Measurements from ENCODE around the gene DHX35.
A peak's percentile ranks its signal among the peaks of the same experiment; 100 is the strongest.

Gene DHX35

GRCh38 chr20:39048000-39048696 lies 86.0 kb downstream of the DHX35 start:
- Histone ChIP-seq H3K27ac (ENCODE audit: low read length) (no peak overlapping the region), H3K9me3 (ENCODE audit: insufficient read depth, low read depth, low read length) (no peaks in the 10 kb centered on the region), H3K36me3 (ENCODE audit: insufficient read depth, low read depth, low read length) (peaks cover 2% of the 10 kb centered on the region; the same call in 1 of the 2 replicates), H3K27me3 (ENCODE audit: insufficient read depth, low read length) (peaks cover 24% of the 10 kb centered on the region), H3K4me1 (ENCODE audit: insufficient read depth, low read length) (no peaks in the 10 kb centered on the region), H3K4me3 (ENCODE audit: low read length) (no peak overlapping the region), H3K9ac (ENCODE audit: low read depth, low read length) (no peak overlapping the region)

DNA sequence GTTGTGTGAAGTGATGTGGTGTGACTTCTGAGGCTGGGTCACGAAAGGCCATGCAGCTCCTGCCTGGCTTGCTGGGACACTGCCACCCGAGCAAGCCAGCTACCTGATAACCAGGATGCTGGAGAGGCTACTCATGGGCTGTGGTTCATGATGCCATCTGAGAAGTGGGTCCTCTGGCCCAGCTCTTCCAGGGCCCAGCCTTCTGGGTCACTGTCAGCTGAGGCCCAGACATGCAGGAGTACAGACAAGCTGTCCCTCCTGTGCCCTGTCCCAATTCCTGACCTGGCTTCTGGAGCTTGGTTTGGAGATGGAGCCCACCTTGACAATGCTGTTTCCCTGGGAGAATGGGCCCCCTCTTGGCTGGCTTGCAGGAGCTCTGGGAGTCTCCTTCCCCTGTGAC lies 87.0 kb downstream of the DHX35 start:
- Histone ChIP-seq H3K27ac (ENCODE audit: low read length) (no peak overlapping the region), H3K9ac (ENCODE audit: low read depth, low read length) (no peak overlapping the region), H3K36me3 (ENCODE audit: insufficient read depth, low read depth, low read length) (no peaks in the 10 kb centered on the region), H3K9me3 (ENCODE audit: insufficient read depth, low read depth, low read length) (no peaks in the 10 kb centered on the region), H3K4me3 (ENCODE audit: low read length) (no peak overlapping the region), H3K27me3 (ENCODE audit: insufficient read depth, low read length) (peaks cover 24% of the 10 kb centered on the region), H3K4me1 (ENCODE audit: insufficient read depth, low read length) (no peaks in the 10 kb centered on the region)

DNA sequence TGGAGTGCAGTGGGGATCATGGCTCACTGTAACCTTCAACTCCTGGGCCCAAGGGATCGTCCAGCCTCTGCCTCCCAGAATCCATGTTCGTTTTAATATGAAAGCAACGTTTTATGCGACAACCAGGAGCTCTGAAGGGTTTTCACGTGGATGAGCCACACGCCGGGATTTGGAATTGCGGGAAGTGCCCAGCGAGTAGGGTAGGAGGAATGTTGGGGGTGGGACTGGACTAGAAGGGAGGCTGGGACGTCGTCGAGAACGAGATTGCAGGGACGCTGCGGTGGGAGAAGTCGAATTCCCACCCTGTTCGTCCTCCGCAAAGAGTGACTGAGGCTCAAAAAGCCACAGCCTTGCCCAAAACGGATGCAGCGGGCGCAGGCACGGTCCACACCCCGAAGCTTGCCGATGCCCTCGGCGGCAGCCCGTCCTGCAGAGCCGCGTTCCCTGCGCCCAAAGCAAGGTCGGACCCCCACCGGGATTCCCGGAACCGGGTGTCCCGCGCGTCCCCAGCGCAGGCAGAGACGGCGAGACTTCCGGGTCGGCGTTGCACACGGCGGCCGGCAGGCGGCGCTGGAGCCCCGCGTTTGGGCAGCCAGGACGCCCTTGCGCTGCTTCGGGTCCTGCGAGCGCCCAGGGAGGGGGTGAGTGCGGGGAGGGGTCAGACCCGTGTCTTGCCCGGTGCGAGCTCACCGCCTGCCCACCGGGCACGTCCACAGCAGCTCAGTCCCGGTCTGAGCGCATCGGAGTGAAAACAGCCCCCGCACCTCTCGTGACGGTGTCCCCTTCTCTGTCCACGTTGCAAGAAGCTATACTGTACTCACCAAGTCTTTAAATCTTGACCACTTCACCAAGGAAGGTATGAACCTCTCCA lies 87.8 kb downstream of the DHX35 start:
- no peak overlapping the region for H3K27ac ChIP-seq (ENCODE audit: low read length)
- no peaks in the 10 kb centered on the region for H3K36me3 ChIP-seq (ENCODE audit: insufficient read depth, low read depth, low read length)
- H3K4me3 ChIP-seq (ENCODE audit: low read length), result peak overlapping the region; percentile 89
- H3K27me3 ChIP-seq (ENCODE audit: insufficient read depth, low read length), result peaks cover 24% of the 10 kb centered on the region
- no peaks in the 10 kb centered on the region for H3K4me1 ChIP-seq (ENCODE audit: insufficient read depth, low read length)
- peak overlapping the region; percentile 82 for H3K9ac ChIP-seq (ENCODE audit: low read depth, low read length)
- no peaks in the 10 kb centered on the region for H3K9me3 ChIP-seq (ENCODE audit: insufficient read depth, low read depth, low read length)

DNA sequence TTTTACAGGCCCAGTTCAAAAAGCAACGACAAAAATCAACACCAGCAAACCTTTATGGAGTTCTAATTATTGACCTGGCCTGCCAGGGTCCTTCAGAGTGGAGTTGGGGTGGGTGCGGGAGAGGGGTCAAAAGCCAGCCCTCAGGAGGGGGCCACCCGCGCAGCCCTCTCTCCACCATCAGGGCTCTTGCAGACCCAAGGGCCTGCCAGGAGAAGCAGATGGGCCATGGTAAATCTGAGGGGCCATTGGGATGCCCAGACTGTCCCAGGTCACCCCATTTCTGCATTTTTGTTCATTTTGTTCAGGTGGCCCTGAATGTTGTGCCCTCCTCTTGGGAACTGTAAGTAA lies 88.4 kb downstream of the DHX35 start:
- Histone ChIP-seq H3K9ac (ENCODE audit: low read depth, low read length) (peak overlapping the region; percentile 40; the same call in 1 of the 2 replicates), H3K36me3 (ENCODE audit: insufficient read depth, low read depth, low read length) (no peaks in the 10 kb centered on the region), H3K4me3 (ENCODE audit: low read length) (peak overlapping the region; percentile 89), H3K27me3 (ENCODE audit: insufficient read depth, low read length) (peaks cover 24% of the 10 kb centered on the region), H3K27ac (ENCODE audit: low read length) (no peak overlapping the region), H3K4me1 (ENCODE audit: insufficient read depth, low read length) (no peaks in the 10 kb centered on the region), H3K9me3 (ENCODE audit: insufficient read depth, low read depth, low read length) (no peaks in the 10 kb centered on the region)

DNA sequence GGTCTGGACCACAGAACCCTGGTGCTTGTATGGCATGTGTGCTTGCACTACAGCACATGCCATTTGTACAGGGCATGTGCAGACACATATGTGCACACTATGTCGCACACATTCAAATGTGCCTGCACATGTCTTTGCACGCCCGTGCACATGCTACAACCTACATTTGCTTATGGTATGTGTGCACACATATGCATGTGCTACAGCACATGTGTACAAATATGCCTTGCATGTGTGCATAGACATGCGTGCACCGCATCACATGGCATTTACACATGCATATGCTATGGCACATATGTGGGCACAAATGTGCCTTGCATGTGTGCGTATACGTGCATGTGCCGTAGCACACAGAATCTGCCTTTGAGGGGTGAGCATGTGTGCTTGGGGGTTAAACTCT lies 90.5 kb downstream of the DHX35 start:
- Histone ChIP-seq H3K4me3 (ENCODE audit: low read length) (no peak overlapping the region), H3K27me3 (ENCODE audit: insufficient read depth, low read length) (peaks cover 24% of the 10 kb centered on the region), H3K4me1 (ENCODE audit: insufficient read depth, low read length) (no peaks in the 10 kb centered on the region), H3K36me3 (ENCODE audit: insufficient read depth, low read depth, low read length) (no peaks in the 10 kb centered on the region), H3K9ac (ENCODE audit: low read depth, low read length) (no peak overlapping the region), H3K27ac (ENCODE audit: low read length) (no peak overlapping the region), H3K9me3 (ENCODE audit: insufficient read depth, low read depth, low read length) (no peaks in the 10 kb centered on the region)

- Histone ChIP-seq H3K36me3 (ENCODE audit: insufficient read depth, low read depth, low read length) (no peaks in the 10 kb centered on the region), H3K27me3 (ENCODE audit: insufficient read depth, low read length) (no peaks in the 10 kb centered on the region), H3K27ac (ENCODE audit: low read length) (no peak overlapping the region)
These were observed 95.0 kb downstream of the DHX35 start for GRCh38 chr20:39057143-39057542.

GRCh38 chr20:39057911-39058310 lies 95.8 kb downstream of the DHX35 start:
- Histone ChIP-seq H3K36me3 (ENCODE audit: insufficient read depth, low read depth, low read length) (no peaks in the 10 kb centered on the region), H3K4me3 (ENCODE audit: low read length) (no peak overlapping the region), H3K9me3 (ENCODE audit: insufficient read depth, low read depth, low read length) (no peaks in the 10 kb centered on the region), H3K4me1 (ENCODE audit: insufficient read depth, low read length) (no peaks in the 10 kb centered on the region), H3K9ac (ENCODE audit: low read depth, low read length) (no peak overlapping the region), H3K27me3 (ENCODE audit: insufficient read depth, low read length) (no peaks in the 10 kb centered on the region), H3K27ac (ENCODE audit: low read length) (no peak overlapping the region)

More at GRCh38 chr20:39057143-39057542, 95.0 kb downstream of the DHX35 start:
- Histone ChIP-seq H3K4me1 (ENCODE audit: insufficient read depth, low read length) (no peaks in the 10 kb centered on the region), H3K4me3 (ENCODE audit: low read length) (no peak overlapping the region), H3K9me3 (ENCODE audit: insufficient read depth, low read depth, low read length) (no peaks in the 10 kb centered on the region), H3K9ac (ENCODE audit: low read depth, low read length) (no peak overlapping the region)

GRCh38 chr20:39059036-39059435 lies 96.9 kb downstream of the DHX35 start:
- no peaks in the 10 kb centered on the region for H3K4me1 ChIP-seq (ENCODE audit: insufficient read depth, low read length)
- H3K27ac ChIP-seq (ENCODE audit: low read length), result no peak overlapping the region
- H3K9me3 ChIP-seq (ENCODE audit: insufficient read depth, low read depth, low read length), result no peaks in the 10 kb centered on the region
- H3K4me3 ChIP-seq (ENCODE audit: low read length), result no peak overlapping the region
- no peak overlapping the region for H3K9ac ChIP-seq (ENCODE audit: low read depth, low read length)
- H3K27me3 ChIP-seq (ENCODE audit: insufficient read depth, low read length), result no peaks in the 10 kb centered on the region
- H3K36me3 ChIP-seq (ENCODE audit: insufficient read depth, low read depth, low read length), result no peaks in the 10 kb centered on the region

GRCh38 chr20:39066471-39067242 lies 104.5 kb downstream of the DHX35 start:
- Histone ChIP-seq H3K4me3 (ENCODE audit: low read length) (no peak overlapping the region), H3K36me3 (ENCODE audit: insufficient read depth, low read depth, low read length) (no peaks in the 10 kb centered on the region), H3K4me1 (ENCODE audit: insufficient read depth, low read length) (no peaks in the 10 kb centered on the region), H3K27ac (ENCODE audit: low read length) (no peak overlapping the region), H3K9me3 (ENCODE audit: insufficient read depth, low read depth, low read length) (no peaks in the 10 kb centered on the region), H3K27me3 (ENCODE audit: insufficient read depth, low read length) (no peaks in the 10 kb centered on the region), H3K9ac (ENCODE audit: low read depth, low read length) (no peak overlapping the region)

DNA sequence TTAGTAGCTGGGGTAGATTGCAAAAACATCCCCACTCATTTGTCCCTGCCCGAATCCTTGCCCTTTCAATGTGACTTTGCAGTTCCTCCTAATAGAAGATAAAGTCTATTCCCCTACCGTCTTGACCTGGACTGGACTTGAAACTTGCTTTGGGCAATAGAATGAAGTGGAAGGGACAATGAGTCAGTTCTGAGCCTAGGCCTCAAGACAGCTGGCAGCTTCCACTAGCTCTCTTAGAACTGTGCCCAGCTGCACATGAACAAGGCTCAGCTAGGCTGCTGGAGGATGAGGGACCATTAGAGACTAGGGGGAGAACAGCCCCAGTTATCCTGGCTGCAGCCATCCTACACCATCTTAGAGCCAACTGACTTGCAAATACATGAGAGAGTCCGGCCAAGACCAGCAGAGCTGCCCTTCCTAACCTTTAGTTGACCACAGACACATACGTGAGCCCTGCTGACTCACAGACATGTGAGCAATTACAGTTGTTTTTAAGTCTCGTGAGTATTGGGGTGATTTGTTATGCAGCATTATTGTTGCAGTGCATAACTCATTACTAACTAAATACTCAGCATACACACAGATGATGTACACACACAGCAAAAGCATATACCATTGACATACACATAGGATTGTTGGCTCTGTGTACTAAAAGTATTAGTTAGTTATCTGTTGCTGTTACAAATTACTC lies 105.5 kb downstream of the DHX35 start:
- Histone ChIP-seq H3K36me3 (ENCODE audit: insufficient read depth, low read depth, low read length) (no peaks in the 10 kb centered on the region), H3K9ac (ENCODE audit: low read depth, low read length) (no peak overlapping the region), H3K27ac (ENCODE audit: low read length) (no peak overlapping the region), H3K4me3 (ENCODE audit: low read length) (no peak overlapping the region), H3K4me1 (ENCODE audit: insufficient read depth, low read length) (no peaks in the 10 kb centered on the region), H3K9me3 (ENCODE audit: insufficient read depth, low read depth, low read length) (no peaks in the 10 kb centered on the region), H3K27me3 (ENCODE audit: insufficient read depth, low read length) (no peaks in the 10 kb centered on the region)

GRCh38 chr20:39069976-39070375 lies 107.8 kb downstream of the DHX35 start:
- no peaks in the 10 kb centered on the region for H3K9me3 ChIP-seq (ENCODE audit: insufficient read depth, low read depth, low read length)

More at GRCh38 chr20:39069976-39070375, 107.8 kb downstream of the DHX35 start:
- no peak overlapping the region for H3K27ac ChIP-seq (ENCODE audit: low read length)
- no peak overlapping the region for H3K9ac ChIP-seq (ENCODE audit: low read depth, low read length)
- H3K4me3 ChIP-seq (ENCODE audit: low read length), result no peak overlapping the region
- H3K4me1 ChIP-seq (ENCODE audit: insufficient read depth, low read length), result no peaks in the 10 kb centered on the region
- no peaks in the 10 kb centered on the region for H3K27me3 ChIP-seq (ENCODE audit: insufficient read depth, low read length)
- H3K36me3 ChIP-seq (ENCODE audit: insufficient read depth, low read depth, low read length), result no peaks in the 10 kb centered on the region
